ENCODE results near the gene ADIPOQ. TPM values are rescaled to one million over a fixed set of nuclear protein-coding genes. Genes with fewer than 3 reads are reported as not detected.

Gene ADIPOQ
- polyA plus RNA-seq, 1 donor (not counting 4 experiments of a cell fraction or from before 2014, with no cell fraction given) = not detected

DNA sequence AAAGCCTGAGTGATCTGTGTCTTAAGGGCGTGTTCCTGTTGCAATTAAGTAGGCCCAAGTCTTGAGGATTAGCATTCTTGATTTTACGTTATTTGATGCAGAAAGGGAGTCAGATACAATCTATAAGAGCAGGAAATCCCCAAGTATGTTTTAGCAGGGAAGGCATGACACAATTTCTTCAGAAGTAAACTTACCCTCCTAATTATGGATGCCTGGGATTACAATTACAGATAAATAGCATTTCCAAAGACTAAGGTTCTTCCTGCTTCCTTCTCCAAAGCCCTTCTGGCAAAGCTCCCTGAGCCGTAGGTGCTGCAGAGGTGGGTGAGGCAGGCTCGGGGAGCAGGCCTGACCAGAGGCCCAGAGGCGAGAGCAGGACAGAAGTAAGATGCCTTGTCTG, 52.9 kb downstream of the ADIPOQ start:
- H3K27ac ChIP-seq (ENCODE audit: control insufficient read depth, insufficient read depth, low read length) = no peak overlapping the region

DNA sequence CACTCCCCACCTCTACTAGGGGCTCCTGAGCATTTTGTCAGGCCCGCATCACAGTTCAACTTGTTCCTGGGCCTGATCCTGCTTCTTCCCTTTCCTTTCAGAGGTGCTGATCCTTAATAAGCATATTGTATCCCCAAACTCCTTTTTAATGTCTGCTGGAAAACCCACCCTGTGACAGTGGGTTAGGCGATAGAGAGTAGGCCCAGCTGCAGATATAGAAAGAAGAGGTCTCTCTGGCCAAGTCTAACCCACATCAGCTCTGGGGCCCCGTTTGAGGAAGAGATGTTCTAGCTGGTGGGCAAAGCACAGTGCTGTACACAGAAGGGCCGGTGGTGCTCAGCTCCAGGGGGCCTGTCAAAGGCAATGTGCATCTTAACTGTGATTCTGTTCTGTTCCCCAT, 53.5 kb downstream of the ADIPOQ start:
- Histone ChIP-seq H3K4me1 (ENCODE audit: control insufficient read depth, extremely low read depth, insufficient read depth, low read length) (peaks cover 5% of the 10 kb centered on the region), H3K79me2 (ENCODE audit: control insufficient read depth, insufficient read depth, low read length) (no peaks in the 10 kb centered on the region), H3K9ac (ENCODE audit: control insufficient read depth, extremely low read depth, insufficient read depth, low read length) (no peak overlapping the region), H3K4me3 (ENCODE audit: control insufficient read depth in 2 of 3, extremely low read depth in 1 of 3, insufficient read depth in 2 of 3, low read depth in 1 of 3, low read length in 3 of 3) (no peak overlapping the region), H3K27ac (ENCODE audit: control insufficient read depth, insufficient read depth, low read length) (no peak overlapping the region), H3K9me1 (ENCODE audit: control insufficient read depth, extremely low read depth, insufficient read depth, low read length) (no peaks in the 10 kb centered on the region), H3K4me2 (ENCODE audit: control insufficient read depth, extremely low read depth, insufficient read depth, low read depth, low read length) (no peak overlapping the region), H3K9me3 (ENCODE audit: control insufficient read depth, low read depth, low read length) (no peaks in the 10 kb centered on the region), H3K36me3 (ENCODE audit: control insufficient read depth in 2 of 2, extremely low read depth in 1 of 2, insufficient read depth in 2 of 2, low read length in 2 of 2) (no peaks in the 10 kb centered on the region), H2AFZ (ENCODE audit: control insufficient read depth, low read length) (no peak overlapping the region), H3K27me3 (ENCODE audit: control insufficient read depth, extremely low read depth, insufficient read depth, low read length) (no peaks in the 10 kb centered on the region), H4K20me1 (ENCODE audit: control insufficient read depth, extremely low read depth, insufficient read depth, low read length) (no peaks in the 10 kb centered on the region)
- FAIRE-seq (no peak), DNase-seq (ENCODE audit: low read depth, low spot score) (no peak)
- TF ChIP-seq EZH2 (IDR thresholded peaks at IDR 0.05; ENCODE audit: low read length) = no peak
- TF ChIP-seq, protein P1, sequence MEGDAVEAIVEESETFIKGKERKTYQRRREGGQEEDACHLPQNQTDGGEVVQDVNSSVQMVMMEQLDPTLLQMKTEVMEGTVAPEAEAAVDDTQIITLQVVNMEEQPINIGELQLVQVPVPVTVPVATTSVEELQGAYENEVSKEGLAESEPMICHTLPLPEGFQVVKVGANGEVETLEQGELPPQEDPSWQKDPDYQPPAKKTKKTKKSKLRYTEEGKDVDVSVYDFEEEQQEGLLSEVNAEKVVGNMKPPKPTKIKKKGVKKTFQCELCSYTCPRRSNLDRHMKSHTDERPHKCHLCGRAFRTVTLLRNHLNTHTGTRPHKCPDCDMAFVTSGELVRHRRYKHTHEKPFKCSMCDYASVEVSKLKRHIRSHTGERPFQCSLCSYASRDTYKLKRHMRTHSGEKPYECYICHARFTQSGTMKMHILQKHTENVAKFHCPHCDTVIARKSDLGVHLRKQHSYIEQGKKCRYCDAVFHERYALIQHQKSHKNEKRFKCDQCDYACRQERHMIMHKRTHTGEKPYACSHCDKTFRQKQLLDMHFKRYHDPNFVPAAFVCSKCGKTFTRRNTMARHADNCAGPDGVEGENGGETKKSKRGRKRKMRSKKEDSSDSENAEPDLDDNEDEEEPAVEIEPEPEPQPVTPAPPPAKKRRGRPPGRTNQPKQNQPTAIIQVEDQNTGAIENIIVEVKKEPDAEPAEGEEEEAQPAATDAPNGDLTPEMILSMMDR (optimal IDR thresholded peaks at IDR 0.05 in 1 of 3, IDR thresholded peaks at IDR 0.05 in 1 of 3, conservative IDR thresholded peaks at IDR 0.05 in 1 of 3; ENCODE audit: extremely low read depth in 1 of 3, insufficient read depth in 2 of 3, low read length in 3 of 3) = no peak
- dilution Hi-C loops (cut with MboI; ENCODE audit: extremely low pct_ligation_motif_present, low sequenced_read_pairs) = no loop called here

More for the DNA sequence above, 52.9 kb downstream of the ADIPOQ start:
- H3K4me3 ChIP-seq (ENCODE audit: control insufficient read depth in 2 of 3, extremely low read depth in 1 of 3, insufficient read depth in 2 of 3, low read depth in 1 of 3, low read length in 3 of 3) = no peak overlapping the region
- FAIRE-seq (no peak), DNase-seq (ENCODE audit: low read depth, low spot score) (no peak)
- no peaks in the 10 kb centered on the region for H4K20me1 ChIP-seq (ENCODE audit: control insufficient read depth, extremely low read depth, insufficient read depth, low read length)
- H2AFZ ChIP-seq (ENCODE audit: control insufficient read depth, low read length) = no peak overlapping the region
- H3K79me2 ChIP-seq (ENCODE audit: control insufficient read depth, insufficient read depth, low read length) = no peaks in the 10 kb centered on the region
- H3K36me3 ChIP-seq (ENCODE audit: control insufficient read depth in 2 of 2, extremely low read depth in 1 of 2, insufficient read depth in 2 of 2, low read length in 2 of 2) = no peaks in the 10 kb centered on the region
- TF ChIP-seq, protein P1 (optimal IDR thresholded peaks at IDR 0.05 in 1 of 3, IDR thresholded peaks at IDR 0.05 in 1 of 3, conservative IDR thresholded peaks at IDR 0.05 in 1 of 3; ENCODE audit: extremely low read depth in 1 of 3, insufficient read depth in 2 of 3, low read length in 3 of 3) = no peak
- no peak for TF ChIP-seq EZH2 (IDR thresholded peaks at IDR 0.05; ENCODE audit: low read length)
- no peak overlapping the region for H3K4me2 ChIP-seq (ENCODE audit: control insufficient read depth, extremely low read depth, insufficient read depth, low read depth, low read length)
- H3K9me1 ChIP-seq (ENCODE audit: control insufficient read depth, extremely low read depth, insufficient read depth, low read length) = no peaks in the 10 kb centered on the region
- no peaks in the 10 kb centered on the region for H3K4me1 ChIP-seq (ENCODE audit: control insufficient read depth, extremely low read depth, insufficient read depth, low read length)
- no peaks in the 10 kb centered on the region for H3K27me3 ChIP-seq (ENCODE audit: control insufficient read depth, extremely low read depth, insufficient read depth, low read length)
- no peaks in the 10 kb centered on the region for H3K9me3 ChIP-seq (ENCODE audit: control insufficient read depth, low read depth, low read length)
- H3K9ac ChIP-seq (ENCODE audit: control insufficient read depth, extremely low read depth, insufficient read depth, low read length) = no peak overlapping the region
- dilution Hi-C loops (cut with MboI; ENCODE audit: extremely low pct_ligation_motif_present, low sequenced_read_pairs) = no loop called here
